IPS DF 6.9 (cell line): ENCODE results near the gene INSIG1.

Experiments
- DNase-seq: peaks from one replicate; pipeline ENCODE4 v3.0.0-alpha.2; 2013; ENCODE audit warnings: low read depth, low spot score
- H3K27ac ChIP-seq: one replicate; pipeline ENCODE4 v1.5.1; 2013; ENCODE audit warnings: low read length, control low read depth
- H3K27me3 ChIP-seq: 2 replicates; pipeline ENCODE4 v1.6.1; 2013; ENCODE audit warnings: mild to moderate bottlenecking, low read length; ENCODE audit not compliant: control insufficient read depth, insufficient read depth
- H3K36me3 ChIP-seq: 2 replicates; pipeline ENCODE4 v1.6.1; 2013; ENCODE audit warnings: low read length; ENCODE audit not compliant: control insufficient read depth, insufficient read depth
- H3K4me1 ChIP-seq: 2 replicates; pipeline ENCODE4 v1.6.1; 2013; ENCODE audit warnings: low read length; ENCODE audit not compliant: control insufficient read depth, insufficient read depth
- H3K4me3 ChIP-seq: 2 replicates; pipeline ENCODE4 v1.5.1; 2013; ENCODE audit warnings: mild to moderate bottlenecking, low read length
- H3K9me3 ChIP-seq: 2 replicates; pipeline ENCODE4 v1.6.1; 2013; ENCODE audit warnings: low read length, inconsistent platforms; ENCODE audit not compliant: control insufficient read depth, insufficient read depth
- WGBS: extraction: QIAGEN DNeasy Blood & Tissue Kit; methylation state at CpG from one replicate; pipeline ENCODE4 v1.1.7; 2013; ENCODE audit warnings: mixed read lengths, missing lambda C conversion rate; ENCODE audit not compliant: insufficient read length, insufficient coverage; 5-methylcytosine and 5-hydroxymethylcytosine counted together

INSIG1 gene

DNA sequence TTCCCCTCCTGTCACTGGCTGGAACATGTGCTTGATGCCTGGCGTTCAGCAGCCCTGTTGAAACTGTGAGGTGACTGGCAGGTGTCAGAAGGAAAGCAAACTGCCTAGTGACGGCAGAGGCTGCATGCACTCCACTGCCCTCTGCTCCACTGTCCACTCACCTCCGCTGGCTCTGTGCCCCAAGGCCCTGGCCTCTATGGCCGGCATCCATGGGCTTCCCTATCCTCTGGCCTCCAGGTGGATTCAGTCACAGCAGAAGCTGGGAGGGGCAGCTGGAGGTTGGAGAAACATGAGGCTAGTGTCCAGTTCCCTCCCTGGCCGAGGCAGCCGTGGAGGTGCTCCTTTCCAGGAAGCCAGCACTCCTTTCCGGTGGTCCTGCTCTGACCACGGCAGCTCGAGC is 31.2 kb upstream of the INSIG1 start:
- no peak overlapping the region for H3K4me3 ChIP-seq
- WGBS, result no CpG with 5 or more reads among the region's 9 CpGs
- no peaks in the 10 kb centered on the region for H3K9me3 ChIP-seq
- H3K4me1 ChIP-seq, result peaks cover 1% of the 10 kb centered on the region; the same call in 1 of the 2 replicates
- no peak overlapping the region for H3K27ac ChIP-seq
- DNase-seq, result no peak
- H3K27me3 ChIP-seq, result no peaks in the 10 kb centered on the region
- no peaks in the 10 kb centered on the region for H3K36me3 ChIP-seq

DNA sequence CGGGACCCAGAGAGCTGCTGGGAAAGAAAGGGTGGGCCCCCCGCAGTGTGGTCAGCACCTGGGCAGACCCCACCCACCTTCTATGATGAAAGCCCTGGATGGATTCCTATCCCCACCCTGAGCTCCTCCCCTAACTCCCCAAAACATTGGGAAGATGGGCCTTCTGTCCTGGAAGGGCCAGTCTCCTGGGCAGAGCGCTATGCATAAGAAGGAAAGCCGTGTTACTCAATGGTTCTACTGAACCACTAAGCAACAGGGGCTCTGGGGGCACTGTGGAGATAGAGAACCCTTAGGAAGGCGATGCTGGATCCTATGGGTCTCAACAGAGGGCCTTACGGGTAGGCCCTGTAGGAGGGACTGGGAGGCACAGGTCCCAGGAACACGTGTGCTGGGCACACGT is 30.7 kb upstream of the INSIG1 start:
- peaks cover 1% of the 10 kb centered on the region; the same call in 1 of the 2 replicates for H3K4me1 ChIP-seq
- H3K9me3 ChIP-seq, result no peaks in the 10 kb centered on the region
- no peak for DNase-seq
- H3K36me3 ChIP-seq, result no peaks in the 10 kb centered on the region
- no peak overlapping the region for H3K4me3 ChIP-seq
- H3K27me3 ChIP-seq, result no peaks in the 10 kb centered on the region
- no peak overlapping the region for H3K27ac ChIP-seq
- WGBS, result no CpG with 5 or more reads among the region's 8 CpGs

DNA sequence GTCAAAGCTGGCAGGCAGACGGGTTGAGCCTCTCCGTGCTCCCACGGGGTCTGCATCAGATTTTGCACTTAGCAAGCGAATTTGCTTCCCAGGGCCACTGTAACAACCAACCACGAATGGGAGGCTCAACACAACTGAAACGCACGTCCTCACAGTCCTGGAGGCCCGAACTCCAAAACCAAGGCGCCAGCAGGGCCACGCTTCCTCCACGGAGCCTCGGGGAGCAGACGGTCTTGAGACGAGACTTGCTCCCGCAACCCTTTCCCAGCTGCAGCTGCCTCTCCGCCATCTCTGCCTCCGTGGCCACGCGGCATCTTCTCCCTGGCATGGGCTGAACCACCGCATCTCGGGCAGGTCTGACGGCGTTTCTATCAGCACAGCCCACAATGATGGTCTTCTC is 30.2 kb upstream of the INSIG1 start:
- no peaks in the 10 kb centered on the region for H3K9me3 ChIP-seq
- H3K36me3 ChIP-seq, result no peaks in the 10 kb centered on the region
- H3K4me3 ChIP-seq, result no peak overlapping the region
- H3K27me3 ChIP-seq, result no peaks in the 10 kb centered on the region
- no peak for DNase-seq
- no peak overlapping the region for H3K27ac ChIP-seq
- peaks cover 1% of the 10 kb centered on the region; the same call in 1 of the 2 replicates for H3K4me1 ChIP-seq
- no CpG with 5 or more reads among the region's 23 CpGs for WGBS

DNA sequence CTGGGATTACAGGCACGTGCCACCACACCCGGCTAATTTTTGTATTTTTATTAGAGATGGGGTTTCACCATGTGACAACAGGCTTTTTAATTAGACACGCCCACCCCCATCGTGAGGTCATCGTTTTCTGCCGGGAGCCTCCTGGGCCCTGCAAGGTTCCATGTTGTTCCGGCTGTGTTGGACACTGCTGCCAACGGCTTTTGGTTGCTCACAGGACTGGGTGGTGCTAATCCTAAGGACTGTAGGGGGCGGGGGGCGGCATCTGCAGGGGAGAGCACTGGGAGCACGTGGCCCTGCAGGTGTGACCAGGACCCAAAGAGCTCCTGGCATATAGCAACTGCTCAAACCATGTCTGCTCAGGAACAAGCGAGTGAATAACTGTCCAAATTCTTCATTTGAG is 29.5 kb upstream of the INSIG1 start:
- no peaks in the 10 kb centered on the region for H3K27me3 ChIP-seq
- no peak for DNase-seq
- H3K27ac ChIP-seq, result no peak overlapping the region
- H3K9me3 ChIP-seq, result no peaks in the 10 kb centered on the region
- peaks cover 1% of the 10 kb centered on the region; the same call in 1 of the 2 replicates for H3K4me1 ChIP-seq
- WGBS, result no CpG with 5 or more reads among the region's 12 CpGs
- no peak overlapping the region for H3K4me3 ChIP-seq
- no peaks in the 10 kb centered on the region for H3K36me3 ChIP-seq

DNA sequence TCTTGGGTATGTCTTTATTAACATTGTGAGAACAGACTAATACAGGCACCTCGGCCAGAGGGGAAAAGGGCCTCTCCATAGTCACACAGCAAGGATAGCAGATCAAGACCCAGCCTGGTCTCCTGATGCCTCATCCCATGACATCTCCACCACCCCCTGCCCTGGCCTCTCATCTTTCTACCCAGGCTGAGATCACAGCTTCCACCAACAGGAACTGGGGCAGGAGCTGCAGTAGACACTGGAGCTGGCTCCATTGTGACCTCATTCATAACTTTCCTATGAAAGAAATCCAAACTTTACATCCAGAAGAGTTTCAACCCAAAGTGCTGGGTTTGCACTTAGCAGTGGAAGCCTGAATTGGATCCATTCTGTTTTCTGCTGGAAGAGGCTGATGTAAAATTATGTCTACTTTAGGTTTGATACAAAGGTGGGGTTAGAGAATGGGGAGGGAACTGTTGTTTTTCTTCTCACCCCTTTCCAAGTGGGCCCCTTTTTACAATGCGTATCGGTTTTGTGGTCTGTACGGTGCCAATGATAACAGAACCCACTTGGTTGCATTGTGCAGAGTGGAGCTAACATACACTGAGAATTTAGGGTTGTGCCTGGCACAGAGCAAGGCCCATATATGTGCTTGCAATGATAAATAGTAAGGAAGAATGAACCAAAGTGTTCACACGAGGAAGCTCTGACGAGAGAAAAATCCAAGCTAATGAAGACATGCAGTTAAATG is 28.6 kb upstream of the INSIG1 start:
- Histone ChIP-seq H3K4me1 (peaks cover 1% of the 10 kb centered on the region; the same call in 1 of the 2 replicates), H3K27me3 (no peaks in the 10 kb centered on the region), H3K9me3 (no peaks in the 10 kb centered on the region), H3K36me3 (no peaks in the 10 kb centered on the region), H3K4me3 (no peak overlapping the region), H3K27ac (no peak overlapping the region)
- no CpG with 5 or more reads among the region's 6 CpGs for WGBS
- DNase-seq, result no peak

DNA sequence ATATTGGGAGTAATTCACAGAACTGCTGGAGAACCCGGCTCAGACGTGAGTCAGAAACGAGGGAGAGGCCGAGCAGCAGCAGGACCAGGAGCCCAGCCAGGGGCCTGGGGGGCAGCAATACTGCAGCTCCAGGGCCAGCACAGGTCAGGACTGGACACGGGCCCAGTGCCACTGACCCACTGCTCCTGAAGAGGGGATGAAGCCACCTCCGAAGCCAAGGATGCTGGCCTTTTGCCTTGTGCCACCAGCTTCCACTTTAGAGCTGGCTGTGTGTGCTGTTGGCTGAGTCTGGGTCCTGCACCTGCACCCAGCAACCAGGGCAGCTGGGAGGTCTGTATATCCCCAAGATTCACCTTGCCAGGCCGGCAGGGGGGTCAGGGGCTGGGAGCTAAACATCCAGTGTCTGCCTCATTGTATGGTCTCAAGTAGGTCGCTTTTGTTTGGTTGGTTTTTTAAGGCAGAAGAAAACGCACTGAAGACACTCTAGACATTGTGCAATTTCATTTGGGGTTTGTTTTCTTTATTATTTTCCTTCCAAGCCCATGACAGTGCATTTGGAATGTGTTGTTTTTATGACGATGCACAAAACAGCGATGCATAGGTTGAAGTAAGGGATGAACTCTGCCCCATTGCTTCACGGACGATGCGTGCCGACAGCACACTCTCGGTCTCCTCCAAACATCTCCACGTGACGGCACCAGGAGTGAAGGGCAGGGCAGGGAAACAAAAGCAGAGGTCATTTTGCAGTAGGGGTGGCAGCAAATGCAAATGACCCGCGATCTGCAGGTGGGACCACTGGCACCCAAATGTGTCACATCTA is 27.7 kb upstream of the INSIG1 start:
- Histone ChIP-seq H3K27me3 (no peaks in the 10 kb centered on the region), H3K4me1 (peaks cover 1% of the 10 kb centered on the region; the same call in 1 of the 2 replicates), H3K4me3 (no peak overlapping the region), H3K9me3 (no peaks in the 10 kb centered on the region), H3K36me3 (no peaks in the 10 kb centered on the region), H3K27ac (no peak overlapping the region)
- WGBS, result no CpG with 5 or more reads among the region's 20 CpGs
- no peak for DNase-seq

DNA sequence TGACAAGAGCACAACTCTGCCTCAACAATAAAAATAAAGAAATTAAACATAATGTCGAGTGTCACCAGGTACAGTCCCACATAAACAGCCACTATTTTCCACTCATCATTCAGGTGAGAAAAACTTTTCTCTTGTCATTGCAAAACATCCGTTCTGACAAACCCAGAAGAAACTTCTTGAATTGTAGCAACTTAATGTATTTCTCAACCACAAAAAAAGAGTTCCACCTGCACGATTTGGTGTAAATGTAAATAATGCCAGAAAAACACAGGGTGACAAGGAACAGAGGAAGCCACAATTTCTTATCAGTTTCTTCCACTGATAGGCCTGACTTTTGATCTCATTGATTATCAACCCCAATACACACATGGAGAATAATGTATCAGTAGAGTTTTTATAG is 26.8 kb upstream of the INSIG1 start:
- no peak overlapping the region for H3K4me3 ChIP-seq
- peaks cover 1% of the 10 kb centered on the region; the same call in 1 of the 2 replicates for H3K4me1 ChIP-seq
- no peaks in the 10 kb centered on the region for H3K9me3 ChIP-seq
- no peaks in the 10 kb centered on the region for H3K27me3 ChIP-seq
- WGBS, result no CpG with 5 or more reads among the region's 3 CpGs
- H3K36me3 ChIP-seq, result no peaks in the 10 kb centered on the region
- no peak overlapping the region for H3K27ac ChIP-seq
- DNase-seq, result no peak

DNA sequence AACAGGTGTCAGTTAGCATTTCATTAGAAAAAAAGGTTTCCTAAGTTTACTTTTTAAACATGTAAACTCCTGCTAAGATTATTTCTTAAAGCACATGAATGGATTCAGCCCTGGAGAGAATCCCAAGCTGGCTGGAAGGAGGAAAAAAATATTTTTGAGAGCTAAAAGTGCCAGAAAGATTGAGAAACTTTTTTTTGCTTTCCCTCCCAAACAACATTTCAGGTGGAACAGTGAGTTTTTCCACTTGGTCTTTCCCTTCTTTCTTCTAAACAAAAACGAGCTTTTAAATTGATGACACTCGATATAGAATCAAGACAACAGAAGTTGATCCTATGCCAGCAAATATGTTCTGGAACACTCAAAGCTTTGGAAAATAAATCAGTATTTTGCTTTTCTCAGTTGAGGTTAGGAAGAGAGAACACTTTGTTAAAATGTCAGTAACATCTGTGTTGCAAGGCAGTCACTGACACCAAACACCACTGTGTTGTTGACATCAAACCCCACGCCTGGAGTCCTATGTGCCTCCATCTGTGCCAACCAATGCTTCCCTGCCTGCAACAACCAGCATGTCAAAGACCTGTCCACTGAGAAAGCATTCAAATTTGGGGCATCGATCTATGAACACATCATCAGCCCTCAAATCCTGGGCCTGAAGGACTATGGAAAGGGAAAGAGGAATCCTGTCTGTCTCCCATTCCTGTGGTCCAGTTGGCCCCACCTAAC is 22.9 kb upstream of the INSIG1 start:
- H3K27me3 ChIP-seq, result no peaks in the 10 kb centered on the region
- no peak overlapping the region for H3K4me3 ChIP-seq
- no CpG with 5 or more reads among the region's 4 CpGs for WGBS
- no peaks in the 10 kb centered on the region for H3K4me1 ChIP-seq
- no peaks in the 10 kb centered on the region for H3K36me3 ChIP-seq
- no peaks in the 10 kb centered on the region for H3K9me3 ChIP-seq
- no peak for DNase-seq
- H3K27ac ChIP-seq, result no peak overlapping the region

DNA sequence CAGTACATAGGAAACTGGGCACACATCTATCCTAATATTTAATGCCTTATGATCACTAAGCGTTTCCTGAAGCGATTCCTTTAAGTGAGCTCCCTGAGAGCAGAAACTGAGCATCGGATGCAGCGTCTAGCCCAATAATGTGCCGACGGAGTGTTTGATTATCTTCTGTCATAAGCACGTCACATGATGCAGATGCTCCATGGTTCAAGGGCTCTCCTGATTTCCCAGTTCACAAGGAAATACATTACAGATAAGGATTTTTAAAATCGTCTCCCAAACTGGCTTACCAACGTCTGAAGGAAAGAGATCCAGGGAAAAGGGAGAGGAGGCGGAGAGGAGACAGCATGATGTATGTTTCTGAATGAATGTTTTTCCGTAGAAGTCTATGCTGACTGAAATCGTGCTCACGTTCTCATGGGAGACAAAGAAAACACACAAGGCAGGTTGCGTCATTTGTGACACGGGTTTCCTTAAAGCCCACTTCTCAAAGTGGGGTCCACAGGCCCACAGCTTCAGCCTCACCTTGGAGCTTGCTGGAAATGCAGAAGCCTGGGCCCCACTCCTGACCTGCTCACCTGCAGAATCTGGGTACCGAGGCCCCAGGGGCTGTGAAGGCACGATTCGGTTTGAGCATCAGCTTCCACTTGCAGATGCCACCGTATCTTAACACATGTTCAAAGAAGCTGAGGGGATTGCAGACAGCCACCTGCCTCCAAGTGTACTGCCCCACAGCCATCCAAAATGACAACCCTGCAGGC is 21.5 kb upstream of the INSIG1 start:
- Histone ChIP-seq H3K36me3 (no peaks in the 10 kb centered on the region), H3K4me3 (no peak overlapping the region), H3K27me3 (no peaks in the 10 kb centered on the region), H3K9me3 (no peaks in the 10 kb centered on the region), H3K27ac (no peak overlapping the region), H3K4me1 (no peaks in the 10 kb centered on the region; the same call in 1 of the 2 replicates)
- WGBS, result no CpG with 5 or more reads among the region's 19 CpGs
- no peak for DNase-seq
